T-helper 1 cell treated with Interleukin-12 subunit alpha and Interleukin-12 subunit beta and Interleukin-4 antibody, amounts not matched to agents 30 μg/mL and 1 μg/mL, for 36 hours (primary cell): Measurements from ENCODE around the gene FOXL2NB.

Source experiments
- H3K27ac Mint-ChIP-seq: one replicate; pipeline ENCODE4 v1.8.0; 2021; ENCODE audit warnings: mild to moderate bottlenecking, mixed read lengths
- H3K27me3 Mint-ChIP-seq: one replicate; pipeline ENCODE4 v1.8.0; 2021; ENCODE audit warnings: low read depth, mixed read lengths
- H3K36me3 Mint-ChIP-seq: one replicate; pipeline ENCODE4 v1.8.0; 2021; ENCODE audit warnings: low read depth, mixed read lengths
- H3K4me1 Mint-ChIP-seq: one replicate; pipeline ENCODE4 v1.8.0; 2021; ENCODE audit warnings: low read depth, mixed read lengths
- H3K4me3 Mint-ChIP-seq: one replicate; pipeline ENCODE4 v1.8.0; 2021; ENCODE audit warnings: mild to moderate bottlenecking, moderate library complexity, mixed read lengths
- H3K9me3 Mint-ChIP-seq: one replicate; pipeline ENCODE4 v1.8.0; 2021; ENCODE audit warnings: mixed read lengths

FOXL2NB gene

GRCh38 chr3:138976047-138976446 is 29.0 kb downstream of the FOXL2NB start:
- Mint-ChIP-seq H3K27ac (no peak overlapping the region), H3K9me3 (no peaks in the 10 kb centered on the region), H3K4me3 (no peak overlapping the region), H3K36me3 (no peaks in the 10 kb centered on the region), H3K27me3 (peaks cover 6% of the 10 kb centered on the region), H3K4me1 (no peaks in the 10 kb centered on the region)

GRCh38 chr3:138984816-138985215 is 37.8 kb downstream of the FOXL2NB start:
- Mint-ChIP-seq H3K4me1 (no peaks in the 10 kb centered on the region), H3K4me3 (no peak overlapping the region), H3K27me3 (peaks cover 11% of the 10 kb centered on the region), H3K27ac (no peak overlapping the region), H3K9me3 (no peaks in the 10 kb centered on the region), H3K36me3 (no peaks in the 10 kb centered on the region)

GRCh38 chr3:138985932-138986331 is 38.9 kb downstream of the FOXL2NB start:
- Mint-ChIP-seq H3K9me3 (no peaks in the 10 kb centered on the region), H3K4me3 (no peak overlapping the region), H3K27ac (no peak overlapping the region), H3K27me3 (peaks cover 9% of the 10 kb centered on the region), H3K4me1 (no peaks in the 10 kb centered on the region), H3K36me3 (no peaks in the 10 kb centered on the region)

GRCh38 chr3:138987181-138987580 is 40.2 kb downstream of the FOXL2NB start:
- H3K4me3 Mint-ChIP-seq = no peak overlapping the region
- H3K36me3 Mint-ChIP-seq = no peaks in the 10 kb centered on the region
- H3K9me3 Mint-ChIP-seq = no peaks in the 10 kb centered on the region
- no peak overlapping the region for H3K27ac Mint-ChIP-seq
- H3K4me1 Mint-ChIP-seq = no peaks in the 10 kb centered on the region
- H3K27me3 Mint-ChIP-seq = peaks cover 5% of the 10 kb centered on the region

GRCh38 chr3:138995706-138996105 is 48.7 kb downstream of the FOXL2NB start:
- no peak overlapping the region for H3K27ac Mint-ChIP-seq
- no peaks in the 10 kb centered on the region for H3K9me3 Mint-ChIP-seq
- peaks cover 6% of the 10 kb centered on the region for H3K27me3 Mint-ChIP-seq
- no peaks in the 10 kb centered on the region for H3K36me3 Mint-ChIP-seq
- H3K4me1 Mint-ChIP-seq = no peaks in the 10 kb centered on the region
- no peak overlapping the region for H3K4me3 Mint-ChIP-seq
